ENCODE data around the gene WDR3. TPM values are rescaled to one million over a fixed set of nuclear protein-coding genes. Genes with fewer than 3 reads are reported as not detected.

The WDR3 gene
- total RNA-seq, 1 experiment from 2014 or later: 14.4 TPM

DNA sequence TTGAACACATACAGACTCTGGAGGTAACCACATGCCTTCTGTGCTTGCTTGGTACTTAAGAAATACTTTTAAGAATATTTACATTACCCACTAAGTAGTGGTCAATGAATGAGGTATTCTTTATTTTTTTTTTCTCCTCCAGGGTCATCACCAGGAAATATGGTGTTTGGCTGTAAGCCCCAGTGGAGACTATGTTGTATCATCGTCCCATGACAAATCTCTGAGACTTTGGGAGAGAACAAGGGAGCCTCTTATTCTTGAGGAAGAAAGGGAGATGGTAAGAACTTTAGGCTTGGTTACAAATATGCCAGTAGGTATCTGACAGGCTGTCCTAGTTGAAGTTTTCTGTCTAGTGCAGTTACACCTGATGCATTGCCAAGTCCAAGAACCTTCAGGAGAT, 22.8 kb downstream of the WDR3 start:
- peak; percentile 4 for DNase-seq (ENCODE audit: low read depth)

GRCh38 chr1:117959364-117959763, 29.8 kb downstream of the WDR3 start:
- DNase-seq (ENCODE audit: low read depth): peak; percentile 62

DNA sequence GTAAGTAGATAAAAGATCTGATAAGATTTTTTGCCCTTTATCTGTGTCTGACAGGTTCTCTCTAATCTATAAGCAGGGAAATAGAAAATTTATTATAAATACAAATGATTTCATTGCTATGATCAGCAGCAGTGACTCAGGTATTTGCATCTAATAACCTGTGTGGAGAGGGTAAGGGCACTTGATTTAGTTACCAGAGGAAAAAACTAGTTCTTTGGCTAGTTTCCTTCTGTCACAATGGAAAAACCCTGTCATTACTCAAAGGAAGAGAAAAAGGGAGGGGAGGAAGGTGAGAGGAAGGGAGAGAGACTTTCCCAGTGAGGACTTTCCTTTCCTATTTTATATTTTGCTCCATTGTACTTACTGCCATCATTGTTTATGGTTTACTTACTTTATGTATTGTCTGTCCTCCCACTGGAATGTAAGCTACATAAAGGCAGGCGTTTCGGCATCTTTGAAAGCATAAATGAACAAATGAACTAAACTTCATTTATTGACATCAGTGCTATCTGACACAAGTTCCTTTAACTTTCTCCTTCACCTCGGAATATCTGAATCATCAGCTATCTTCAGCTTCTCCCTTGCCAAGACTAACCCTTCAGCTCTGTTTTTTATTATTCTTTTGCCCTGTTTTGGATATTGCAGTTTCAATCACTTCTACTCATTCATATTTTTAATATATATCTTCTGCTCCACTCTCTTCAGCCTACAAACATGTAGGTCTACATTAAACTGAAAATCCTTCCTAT, 34.9 kb downstream of the WDR3 start:
- no peak for DNase-seq (ENCODE audit: low read depth)

GRCh38 chr1:117967477-117967876, 37.9 kb downstream of the WDR3 start:
- peak; percentile 33 for DNase-seq (ENCODE audit: low read depth)

DNA sequence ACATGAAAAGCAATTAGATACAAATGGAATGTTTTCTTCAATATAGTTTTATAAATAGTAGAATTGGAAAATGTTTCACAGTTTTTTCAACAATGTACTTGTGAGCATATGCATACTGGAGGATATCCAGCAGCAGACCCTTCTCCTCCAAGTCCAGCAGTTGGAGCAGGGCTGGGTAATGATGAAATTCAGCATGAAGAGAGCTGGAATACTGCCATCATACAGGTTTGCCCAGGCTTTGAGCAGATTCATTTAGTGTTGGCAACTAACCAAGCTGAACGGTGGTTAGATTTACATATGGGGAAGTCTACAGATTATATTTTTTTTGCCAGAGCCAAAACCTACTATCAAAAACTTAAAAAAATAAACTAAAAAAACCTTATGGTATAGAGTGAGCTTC, 38.3 kb downstream of the WDR3 start:
- DNase-seq (ENCODE audit: low read depth): peak; percentile 24

DNA sequence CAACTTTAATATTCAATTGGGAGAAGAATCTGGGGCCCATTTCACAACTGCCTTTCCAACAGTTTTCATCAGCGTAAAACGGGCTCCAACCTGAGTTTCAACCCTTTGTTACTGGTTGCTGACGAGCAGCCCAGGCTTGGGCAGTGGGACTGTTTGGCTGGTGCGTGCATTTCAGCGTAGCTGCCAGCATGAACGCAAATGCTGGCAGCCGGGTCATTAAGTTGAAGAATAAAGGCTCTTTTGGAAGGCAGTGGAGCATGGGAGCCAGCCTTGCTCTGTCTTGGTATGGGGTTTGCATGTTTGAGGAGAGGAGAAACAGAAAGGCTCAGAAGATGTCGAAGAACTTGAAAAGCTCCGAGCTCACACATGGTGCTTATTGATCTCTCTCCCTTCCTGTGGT, 40.7 kb downstream of the WDR3 start:
- no peak for DNase-seq (ENCODE audit: low read depth)

GRCh38 chr1:117971777-117972176, 42.2 kb downstream of the WDR3 start:
- DNase-seq (ENCODE audit: low read depth): no peak

DNA sequence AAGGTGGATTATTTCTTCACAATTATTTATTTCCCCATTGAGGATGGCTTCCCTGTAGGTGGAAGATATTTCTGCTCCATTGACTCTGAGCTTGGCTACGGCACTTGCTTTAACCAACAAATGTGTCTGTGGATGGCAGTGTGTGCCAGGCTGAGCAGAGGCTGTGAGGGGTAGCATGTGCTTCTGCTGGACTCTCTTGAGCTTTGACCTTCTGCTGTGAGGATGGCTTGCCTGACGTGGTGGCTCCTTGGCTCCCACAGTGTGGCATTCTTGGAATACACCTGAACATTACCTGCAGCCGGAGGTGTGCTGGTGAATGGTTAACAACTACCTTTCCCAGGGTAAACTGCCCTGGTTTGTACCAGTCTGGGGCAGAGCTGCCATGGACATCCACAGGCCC, 46.8 kb downstream of the WDR3 start:
- DNase-seq (ENCODE audit: low read depth): no peak

DNA sequence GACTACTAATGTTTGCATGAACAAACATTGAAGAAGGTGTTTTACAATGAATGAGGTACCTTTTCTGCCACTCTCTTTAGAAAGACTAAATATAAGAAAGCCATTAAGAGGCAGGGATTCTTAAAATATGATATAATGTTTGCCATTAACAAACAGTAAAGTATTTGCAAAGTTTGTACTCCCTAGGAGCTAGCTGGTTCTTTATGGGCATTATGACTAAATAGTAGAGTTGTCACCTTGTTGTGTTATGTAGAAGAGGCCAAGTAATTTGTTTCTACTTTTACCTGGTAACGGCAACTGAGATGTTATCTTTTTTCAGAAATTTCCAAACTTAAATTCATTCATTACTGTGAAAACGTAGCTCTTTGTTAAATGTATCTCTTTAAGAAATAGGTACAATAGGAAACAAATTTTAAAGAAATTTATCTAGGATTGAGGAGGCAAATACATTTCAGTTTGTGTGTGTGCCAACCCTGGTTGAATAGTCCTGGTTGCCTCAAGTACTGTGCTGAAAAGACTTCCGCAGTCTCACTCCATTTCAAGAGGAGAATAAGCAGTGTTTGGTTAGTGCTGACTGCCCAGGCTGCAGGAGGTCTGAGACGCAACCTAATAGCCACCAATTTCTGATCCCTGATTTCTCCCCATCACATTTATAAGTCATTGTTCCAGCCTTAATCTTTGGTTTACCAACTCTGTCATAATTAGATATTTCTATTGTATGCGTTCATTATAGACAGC, 52.1 kb downstream of the WDR3 start:
- no peak for DNase-seq (ENCODE audit: low read depth)

DNA sequence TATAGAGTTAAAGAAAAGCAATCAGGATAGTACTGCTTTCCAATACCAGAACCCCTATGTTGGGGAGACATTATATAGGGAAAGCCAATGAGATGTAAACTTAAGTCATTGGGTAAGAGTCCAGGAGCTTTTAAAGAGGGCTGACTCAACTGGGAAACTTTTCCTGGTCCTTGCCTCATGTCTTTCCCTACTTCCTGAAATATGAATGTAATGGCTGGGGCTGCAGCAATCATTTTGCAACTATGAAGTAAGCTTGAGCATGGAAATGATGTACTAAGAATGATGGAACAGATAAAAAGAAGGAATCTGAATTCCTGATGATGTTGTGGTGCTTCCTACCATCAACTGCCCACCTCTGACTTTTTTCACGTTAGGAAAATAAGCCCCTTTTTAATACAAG, 55.7 kb downstream of the WDR3 start:
- no peak for DNase-seq (ENCODE audit: low read depth)

DNA sequence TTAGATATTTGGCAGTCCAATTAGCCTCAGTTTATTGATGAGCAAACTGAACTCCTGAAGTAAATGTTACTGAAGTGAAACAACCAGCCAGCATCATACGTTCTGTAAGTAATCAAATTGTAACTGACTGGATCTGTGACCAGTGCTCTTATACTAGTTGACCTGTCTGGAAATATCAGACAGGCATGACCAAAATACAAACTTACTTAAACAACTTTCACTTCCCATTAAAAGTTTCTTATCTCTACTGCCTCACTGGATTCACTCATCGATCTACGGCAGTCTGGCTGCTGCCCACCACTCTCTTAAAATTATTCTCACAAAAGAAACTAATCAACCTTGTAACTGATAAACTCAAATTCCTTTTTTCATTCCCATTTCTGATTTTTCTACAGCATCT, 56.4 kb downstream of the WDR3 start:
- DNase-seq (ENCODE audit: low read depth): no peak

DNA sequence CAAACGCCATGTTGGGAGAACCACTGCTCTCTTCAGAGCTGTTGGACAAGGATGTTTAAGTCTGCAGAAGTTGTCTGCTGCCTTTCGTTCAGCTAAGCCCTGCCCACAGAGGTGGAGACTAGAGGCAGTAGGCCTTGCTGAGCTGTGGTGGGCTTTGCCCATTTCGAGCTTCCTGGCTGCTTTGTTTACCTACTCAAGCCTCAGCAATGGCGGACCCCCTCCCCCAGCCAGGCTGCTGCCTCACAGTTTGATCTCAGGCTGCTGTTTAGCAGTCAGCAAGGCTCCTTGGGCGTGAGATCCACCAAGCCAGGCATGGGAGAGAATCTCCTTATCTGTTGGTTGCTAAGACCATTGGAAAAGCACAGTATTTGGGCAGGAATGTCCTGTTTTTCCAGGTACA, 74.8 kb downstream of the WDR3 start:
- no peak for DNase-seq (ENCODE audit: low read depth)

DNA sequence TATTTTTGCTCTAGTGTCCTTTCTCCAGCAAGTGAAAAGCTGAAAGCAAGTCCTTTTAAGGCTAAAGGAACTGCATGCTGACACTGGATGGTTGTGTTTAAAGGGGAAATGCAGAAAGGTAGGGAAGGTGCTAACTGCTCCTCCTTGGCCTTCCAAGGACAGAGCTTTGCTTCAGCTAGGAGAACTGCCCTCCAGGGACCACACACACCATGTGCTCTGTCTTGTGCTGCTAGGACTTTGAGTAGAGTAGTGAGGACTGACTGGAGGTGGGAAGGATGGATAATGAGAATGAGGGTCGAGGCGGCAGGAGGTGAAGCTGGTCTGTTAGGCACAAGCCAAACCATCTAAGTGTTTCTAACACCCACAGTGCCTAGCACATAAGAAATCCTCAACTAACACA, 77.9 kb downstream of the WDR3 start:
- DNase-seq (ENCODE audit: low read depth): no peak

DNA sequence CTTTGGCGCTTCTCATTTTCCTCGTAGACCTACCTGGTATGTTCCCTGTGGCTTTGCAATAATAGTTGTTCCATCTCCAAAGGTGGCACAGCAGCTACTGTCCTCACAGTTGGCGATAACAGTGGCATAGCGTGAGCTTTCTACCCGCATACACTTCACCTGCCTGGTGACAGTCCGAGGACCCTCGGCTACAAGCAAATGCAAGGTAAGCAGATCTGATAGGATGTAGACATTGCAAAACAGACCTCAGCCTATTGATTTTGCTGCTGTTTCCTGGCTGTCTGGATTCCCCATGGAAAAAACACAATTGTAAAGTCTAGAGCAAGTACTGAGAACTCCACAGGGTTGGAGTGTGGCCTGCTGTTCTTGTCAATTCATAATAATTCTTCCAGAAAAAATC, 78.5 kb downstream of the WDR3 start:
- DNase-seq (ENCODE audit: low read depth): no peak

GRCh38 chr1:118012515-118013124, 83.1 kb downstream of the WDR3 start:
- peak; percentile 17 for DNase-seq (ENCODE audit: low read depth)

DNA sequence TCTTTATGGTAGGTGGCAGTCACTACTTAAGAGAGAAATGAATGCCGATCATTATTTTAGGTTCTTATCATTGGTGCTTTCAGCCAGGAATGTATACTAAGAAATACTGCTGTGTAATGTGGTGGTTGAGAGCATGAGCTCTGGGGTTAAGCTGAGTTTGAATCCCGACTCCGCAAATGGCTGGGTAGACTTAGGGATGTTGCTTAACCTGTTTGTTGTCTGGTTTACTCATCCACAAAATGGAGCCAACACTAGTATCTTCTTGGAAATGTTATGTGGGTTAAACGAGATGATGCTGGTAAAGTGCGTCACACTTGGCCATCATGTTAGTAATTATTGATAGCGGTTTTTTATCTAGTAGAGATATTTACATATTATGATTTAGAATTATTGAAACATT, 83.8 kb downstream of the WDR3 start:
- no peak for DNase-seq (ENCODE audit: low read depth)

DNA sequence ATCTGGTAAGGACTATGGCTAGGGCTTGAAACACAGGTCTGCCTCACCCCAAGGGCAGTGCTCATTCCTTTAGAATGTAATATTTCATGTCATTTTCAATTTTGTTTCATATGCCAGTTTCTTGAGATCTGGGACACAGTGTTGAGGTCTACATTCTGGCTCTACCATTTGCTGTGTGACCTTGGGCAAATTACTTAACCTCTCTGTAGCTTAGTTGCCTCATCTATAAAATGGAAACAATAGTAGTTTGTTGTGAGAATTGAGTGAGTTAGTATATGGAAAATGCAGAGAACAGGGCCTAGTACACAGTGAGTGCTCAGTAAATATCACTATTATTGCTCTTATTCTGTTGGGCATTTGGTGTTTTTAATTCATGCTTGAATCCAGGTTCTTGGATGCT, 84.4 kb downstream of the WDR3 start:
- DNase-seq (ENCODE audit: low read depth): no peak

Other genes starting within 250 kb of the WDR3 start
- 19.4 and 27.4 TPM in 2 replicates for gene GDAP2, start 118 bp upstream of the WDR3 start, total RNA-seq (2014; rRNA removed; shearing (Covaris generic))